GM12864 (cell line): ENCODE results near the gene CASP8.

Source experiments
- DNase-seq: peaks from one replicate; pipeline ENCODE4 v3.0.0-alpha.2; 2011; ENCODE audit warnings: low read depth
- H3K4me3 ChIP-seq: 2 replicates; pipeline ENCODE4 v1.5.1; 2011; ENCODE audit warnings: mild to moderate bottlenecking, low read depth, low read length, control low read depth
- CTCF ChIP-seq: IDR thresholded peaks from 2 replicates; pipeline ENCODE4 v1.5.1; 2011; ENCODE audit warnings: low read depth, mild to moderate bottlenecking, moderate library complexity, low read length, control low read depth, inconsistent platforms; ENCODE audit errors: missing control alignments

Gene CASP8

DNA sequence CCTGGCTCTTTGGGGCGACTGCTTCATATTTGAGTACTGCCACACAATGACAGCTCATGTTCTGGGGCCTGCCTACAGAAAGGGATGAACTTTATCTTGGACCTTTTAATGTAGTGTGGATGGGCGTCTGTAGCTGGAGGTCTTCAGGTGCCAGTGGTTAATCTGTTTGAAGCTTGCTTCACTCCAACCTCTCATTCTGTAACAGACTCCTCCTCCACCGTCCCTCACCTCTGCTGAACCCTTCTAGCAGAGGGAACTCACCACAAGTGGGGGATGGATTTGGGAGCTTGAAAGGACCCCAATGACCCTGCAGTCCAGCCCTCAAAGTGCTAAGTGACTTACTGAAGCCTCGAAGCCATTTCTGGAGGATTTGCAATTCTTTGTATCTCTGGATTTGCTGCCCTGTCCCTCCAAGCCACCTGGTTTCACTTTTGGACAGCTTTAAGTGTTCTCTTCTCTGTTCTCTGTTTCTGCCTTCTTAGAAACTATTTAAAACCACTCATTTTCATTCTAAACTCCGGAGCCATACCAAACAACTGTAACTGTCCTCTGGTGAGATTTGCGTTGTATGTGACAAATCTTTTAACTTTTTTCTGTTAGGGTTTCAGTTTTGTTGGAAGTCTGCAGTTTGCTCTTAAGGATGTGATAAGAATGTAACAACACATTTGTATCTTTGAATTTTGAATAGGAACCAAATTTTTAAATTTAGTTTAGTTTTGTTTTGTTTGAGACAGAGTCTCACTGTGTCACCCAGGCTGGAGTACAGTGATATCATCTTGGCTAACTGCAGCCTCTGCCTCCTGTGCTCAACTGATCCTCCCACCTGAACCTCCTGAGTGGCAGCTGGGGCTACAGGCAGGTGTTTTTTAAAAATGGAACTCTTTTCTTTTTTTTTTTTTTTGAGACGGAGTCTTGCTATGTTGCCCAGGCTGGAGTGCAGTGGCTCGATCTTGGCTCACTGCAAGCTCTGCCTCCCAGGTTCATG is 37.0 kb upstream of the CASP8 start:
- no peak for TF ChIP-seq CTCF
- H3K4me3 ChIP-seq: no peak overlapping the region; the same call in 1 of the 2 replicates

GRCh38 chr2:201228271-201228911 is 31.9 kb upstream of the CASP8 start:
- DNase-seq: no peak
- no peak overlapping the region for H3K4me3 ChIP-seq

More for the DNA sequence above, 37.0 kb upstream of the CASP8 start:
- peak; percentile 57 for DNase-seq

DNA sequence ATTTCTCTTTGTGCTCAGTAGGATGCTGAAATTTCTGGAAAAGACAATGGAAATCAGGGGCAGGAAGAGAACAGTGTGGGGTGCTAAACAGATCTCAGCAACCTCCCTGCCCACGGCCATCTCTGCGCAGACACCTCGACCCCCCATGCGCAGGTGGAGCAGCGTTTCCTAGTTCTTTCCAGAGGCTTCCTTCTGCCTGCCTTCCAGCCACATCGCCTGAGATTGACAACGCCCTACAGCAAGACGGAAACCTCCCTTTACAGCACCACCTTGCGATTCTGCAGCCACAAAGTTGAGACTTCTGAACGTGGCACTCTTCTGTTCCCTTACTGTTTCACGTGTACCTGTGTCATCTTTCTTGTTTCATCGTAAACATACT is 31.4 kb upstream of the CASP8 start:
- no peak for TF ChIP-seq CTCF
- no peak for DNase-seq
- no peak overlapping the region for H3K4me3 ChIP-seq

More at GRCh38 chr2:201228271-201228911, 31.9 kb upstream of the CASP8 start:
- no peak for TF ChIP-seq CTCF

- TF ChIP-seq CTCF: peak; percentile 91
- DNase-seq: peak; percentile 94
- H3K4me3 ChIP-seq: no peak overlapping the region; the same call in 1 of the 2 replicates
These were observed 28.4 kb upstream of the CASP8 start for GRCh38 chr2:201231781-201232466.

DNA sequence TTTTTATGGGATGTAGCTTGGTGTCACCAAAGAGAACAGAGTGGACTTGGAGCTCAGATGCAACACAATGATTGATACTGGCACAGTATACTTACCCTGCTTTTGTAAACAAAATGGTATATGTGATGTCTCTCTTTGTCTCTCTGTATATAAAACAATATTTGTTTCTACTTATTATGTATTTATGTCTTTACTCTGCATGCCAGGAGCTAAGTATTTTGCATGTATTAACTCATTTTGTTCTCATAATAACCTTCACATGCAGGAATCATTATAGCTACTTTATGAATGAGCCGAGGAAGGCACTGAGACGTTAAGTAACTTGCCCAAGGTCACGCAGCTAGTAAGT is 27.9 kb upstream of the CASP8 start:
- DNase-seq: no peak
- no peak for TF ChIP-seq CTCF
- peak overlapping the region; percentile 75; the same call in 1 of the 2 replicates for H3K4me3 ChIP-seq

DNA sequence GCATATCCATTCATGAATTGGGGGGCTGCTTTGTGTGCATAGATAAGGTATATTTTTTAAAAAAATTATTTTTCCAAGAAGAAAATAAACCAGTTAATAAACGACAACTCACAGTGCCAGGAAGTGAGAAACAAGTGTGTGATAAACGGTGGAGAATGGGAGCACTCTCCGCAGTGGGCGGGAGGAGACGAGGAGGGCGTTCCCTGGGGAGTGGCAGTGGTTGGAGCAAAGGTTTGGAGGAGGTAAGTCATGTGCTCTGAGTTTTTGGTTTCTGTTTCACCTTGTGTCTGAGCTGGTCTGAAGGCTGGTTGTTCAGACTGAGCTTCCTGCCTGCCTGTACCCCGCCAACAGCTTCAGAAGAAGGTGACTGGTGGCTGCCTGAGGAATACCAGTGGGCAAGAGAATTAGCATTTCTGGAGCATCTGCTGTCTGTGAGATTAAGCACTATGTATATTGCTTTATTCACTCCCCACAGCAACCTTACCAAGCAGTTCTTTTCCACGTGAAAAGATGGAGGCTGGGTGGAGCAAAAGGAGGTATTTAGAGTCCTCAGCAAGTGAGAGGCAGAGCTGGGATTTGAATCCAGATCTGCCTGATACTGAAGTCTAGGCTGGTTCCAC is 27.0 kb upstream of the CASP8 start:
- no peak for TF ChIP-seq CTCF
- H3K4me3 ChIP-seq: peak overlapping the region; percentile 75
- DNase-seq: peak; percentile 93
